ENCODE measurements around the gene NTN3.
"Not testable (repeated sequence)": the region's sequence is repeated elsewhere in the genome, so short reads cannot be mapped to it uniquely, and the experiment has no call there.

The NTN3 gene

GRCh38 chr16:2479996-2480395 is 8.9 kb downstream of the NTN3 start:
- DNase-seq (ENCODE audit: low read depth): not testable (repeated sequence)

GRCh38 chr16:2480948-2481347 is 9.9 kb downstream of the NTN3 start:
- DNase-seq (ENCODE audit: low read depth): no peak

- DNase-seq (ENCODE audit: low read depth): no peak
Observed at GRCh38 chr16:2481676-2482075, 10.6 kb downstream of the NTN3 start.

- no peak for DNase-seq (ENCODE audit: low read depth)
Observed at GRCh38 chr16:2482249-2482648, 11.2 kb downstream of the NTN3 start.

GRCh38 chr16:2482708-2483534 is 11.8 kb downstream of the NTN3 start:
- no peak for DNase-seq (ENCODE audit: low read depth)

GRCh38 chr16:2483939-2484897 is 13.1 kb downstream of the NTN3 start:
- DNase-seq (ENCODE audit: low read depth): no peak

- no peak for DNase-seq (ENCODE audit: low read depth)
Observed at GRCh38 chr16:2484898-2485508, 13.9 kb downstream of the NTN3 start.

- DNase-seq (ENCODE audit: low read depth): no peak
Observed at GRCh38 chr16:2485811-2486507, 14.9 kb downstream of the NTN3 start.

- DNase-seq (ENCODE audit: low read depth): no peak
Observed at GRCh38 chr16:2486645-2487516, 15.8 kb downstream of the NTN3 start.

GRCh38 chr16:2487517-2487842 is 16.4 kb downstream of the NTN3 start:
- DNase-seq (ENCODE audit: low read depth): no peak

- DNase-seq (ENCODE audit: low read depth): no peak
Observed at GRCh38 chr16:2487903-2488531, 16.9 kb downstream of the NTN3 start.

GRCh38 chr16:2489581-2489980 is 18.5 kb downstream of the NTN3 start:
- DNase-seq (ENCODE audit: low read depth): no peak

GRCh38 chr16:2490190-2491105 is 19.4 kb downstream of the NTN3 start:
- no peak for DNase-seq (ENCODE audit: low read depth)

GRCh38 chr16:2492292-2492691 is 21.2 kb downstream of the NTN3 start:
- DNase-seq (ENCODE audit: low read depth): no peak

- DNase-seq (ENCODE audit: low read depth): no peak
Observed at GRCh38 chr16:2493605-2494004, 22.5 kb downstream of the NTN3 start.

GRCh38 chr16:2494616-2495015 is 23.5 kb downstream of the NTN3 start:
- no peak for DNase-seq (ENCODE audit: low read depth)

- no peak for DNase-seq (ENCODE audit: low read depth)
Observed at GRCh38 chr16:2495041-2495440, 23.9 kb downstream of the NTN3 start.

- no peak for DNase-seq (ENCODE audit: low read depth)
Observed at GRCh38 chr16:2496223-2497115, 25.4 kb downstream of the NTN3 start.
